ENCODE data around the gene TGFBR3.

- TF ChIP-seq CTCF (conservative IDR thresholded peaks at IDR 0.05 in 1 of 2, IDR thresholded peaks at IDR 0.05 in 1 of 2; ENCODE audit: extremely low read depth in 1 of 2, insufficient read depth in 1 of 2, low read depth in 1 of 2, low read length in 2 of 2) (no peak), EZH2 (IDR thresholded peaks at IDR 0.05; ENCODE audit: borderline replicate concordance, low read length) (no peak)
These were observed 92.8 kb downstream of the TGFBR3 start for GRCh38 chr1:91793189-91793588.

All from mammary epithelial cell (primary cell).